OCI-LY1 (cell line): Measurements from ENCODE around the gene TMX1.

ENCODE experiments used
- H2AFZ ChIP-seq: fragments of 200-600 bp; sonication (generic), shearing (Covaris generic); 2 replicates; pipeline ENCODE4 v1.6.0; 2014; ENCODE audit warnings: antibody characterized with exemption, mild to moderate bottlenecking, low read length
- H3F3A ChIP-seq: fragments of 200-600 bp; sonication (generic), shearing (Covaris generic); 2 replicates; pipeline ENCODE4 v1.6.0; 2014; ENCODE audit warnings: mild to moderate bottlenecking, antibody characterized with exemption, low read length, moderate library complexity; ENCODE audit not compliant: insufficient read depth
- H3K27ac ChIP-seq: fragments of 200-600 bp; sonication (generic); 2 replicates; pipeline ENCODE4 v1.5.1; 2014; ENCODE audit warnings: low read length, mixed run types, mild to moderate bottlenecking, low read depth; ENCODE audit not compliant: poor library complexity, severe bottlenecking
- H3K27me3 ChIP-seq: fragments of 200-600 bp; sonication (generic); 2 replicates; pipeline ENCODE4 v1.6.0; 2014; ENCODE audit warnings: antibody characterized with exemption, mild to moderate bottlenecking, low read length, moderate library complexity; ENCODE audit not compliant: insufficient read depth
- H3K36me3 ChIP-seq: fragments of 200-600 bp; sonication (generic); 2 replicates; pipeline ENCODE4 v1.6.1; 2014; ENCODE audit warnings: mild to moderate bottlenecking, antibody characterized with exemption, low read length, moderate library complexity, mixed read lengths; ENCODE audit not compliant: insufficient read depth
- H3K4me1 ChIP-seq: fragments of 200-600 bp; sonication (generic); 2 replicates; pipeline ENCODE4 v1.5.1; 2014; ENCODE audit warnings: mild to moderate bottlenecking, low read length, moderate library complexity; ENCODE audit not compliant: insufficient read depth, severe bottlenecking
- H3K4me2 ChIP-seq: fragments of 200-600 bp; sonication (generic), shearing (Covaris generic); 2 replicates; pipeline ENCODE4 v1.6.1; 2014; ENCODE audit warnings: low read length
- H3K4me3 ChIP-seq: fragments of 200-600 bp; sonication (generic); 2 replicates; pipeline ENCODE4 v1.5.1; 2014; ENCODE audit warnings: low read length, low read depth, mild to moderate bottlenecking, mixed read lengths; ENCODE audit not compliant: poor library complexity, severe bottlenecking
- H3K79me2 ChIP-seq: fragments of 200-600 bp; shearing (Covaris generic); 2 replicates; pipeline ENCODE4 v1.6.1; 2016; ENCODE audit warnings: mixed run types, low read length, mixed read lengths; ENCODE audit not compliant: insufficient read depth
- H3K9ac ChIP-seq: fragments of 200-600 bp; sonication (generic), shearing (Covaris generic); 2 replicates; pipeline ENCODE4 v1.6.1; 2014; ENCODE audit warnings: mild to moderate bottlenecking, low read length, mixed read lengths
- H3K9me2 ChIP-seq: fragments of 200-600 bp; sonication (generic), shearing (Covaris generic); 2 replicates; pipeline ENCODE4 v1.6.1; 2014; ENCODE audit warnings: low read depth, mild to moderate bottlenecking, low read length, mixed read lengths
- H3K9me3 ChIP-seq: fragments of 200-600 bp; shearing (Covaris generic); 2 replicates; pipeline ENCODE4 v1.6.1; 2014; ENCODE audit warnings: low read length, mixed read lengths
- H4K20me1 ChIP-seq: fragments of 200-600 bp; sonication (generic), shearing (Covaris generic); 2 replicates; pipeline ENCODE4 v1.6.0; 2016; ENCODE audit warnings: mild to moderate bottlenecking, low read length; ENCODE audit not compliant: insufficient read depth
- EZH2 ChIP-seq: fragments of 200-600 bp; sonication (generic), shearing (Covaris generic); IDR thresholded peaks from 2 replicates; pipeline ENCODE4 v1.8.0; 2017; ENCODE audit warnings: borderline replicate concordance, mixed run types, mild to moderate bottlenecking, antibody characterized with exemption, low read length, moderate library complexity, mixed read lengths
- TF ChIP-seq, protein P1 (sequence below): fragments of 200-600 bp; sonication (generic), shearing (Covaris generic); IDR thresholded peaks from 2 replicates; pipeline ENCODE4 v1.5.1; 2017; ENCODE audit warnings: mild to moderate bottlenecking, antibody characterized with exemption, low read length, moderate library complexity, mixed read lengths

The TMX1 gene

GRCh38 chr14:51290132-51290531 is 50.1 kb downstream of the TMX1 start:
- Histone ChIP-seq H3K9ac (no peak overlapping the region), H3K79me2 (no peaks in the 10 kb centered on the region), H3K27me3 (no peaks in the 10 kb centered on the region), H3K36me3 (no peaks in the 10 kb centered on the region), H3K9me3 (no peaks in the 10 kb centered on the region), H3K4me3 (no peak overlapping the region), H3F3A (no peaks in the 10 kb centered on the region), H2AFZ (no peak overlapping the region), H3K4me1 (peaks cover 2% of the 10 kb centered on the region), H3K27ac (no peak overlapping the region), H4K20me1 (no peaks in the 10 kb centered on the region), H3K4me2 (no peak overlapping the region), H3K9me2 (no peaks in the 10 kb centered on the region)
- TF ChIP-seq, protein P1, sequence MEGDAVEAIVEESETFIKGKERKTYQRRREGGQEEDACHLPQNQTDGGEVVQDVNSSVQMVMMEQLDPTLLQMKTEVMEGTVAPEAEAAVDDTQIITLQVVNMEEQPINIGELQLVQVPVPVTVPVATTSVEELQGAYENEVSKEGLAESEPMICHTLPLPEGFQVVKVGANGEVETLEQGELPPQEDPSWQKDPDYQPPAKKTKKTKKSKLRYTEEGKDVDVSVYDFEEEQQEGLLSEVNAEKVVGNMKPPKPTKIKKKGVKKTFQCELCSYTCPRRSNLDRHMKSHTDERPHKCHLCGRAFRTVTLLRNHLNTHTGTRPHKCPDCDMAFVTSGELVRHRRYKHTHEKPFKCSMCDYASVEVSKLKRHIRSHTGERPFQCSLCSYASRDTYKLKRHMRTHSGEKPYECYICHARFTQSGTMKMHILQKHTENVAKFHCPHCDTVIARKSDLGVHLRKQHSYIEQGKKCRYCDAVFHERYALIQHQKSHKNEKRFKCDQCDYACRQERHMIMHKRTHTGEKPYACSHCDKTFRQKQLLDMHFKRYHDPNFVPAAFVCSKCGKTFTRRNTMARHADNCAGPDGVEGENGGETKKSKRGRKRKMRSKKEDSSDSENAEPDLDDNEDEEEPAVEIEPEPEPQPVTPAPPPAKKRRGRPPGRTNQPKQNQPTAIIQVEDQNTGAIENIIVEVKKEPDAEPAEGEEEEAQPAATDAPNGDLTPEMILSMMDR, result no peak
- no peak for TF ChIP-seq EZH2

DNA sequence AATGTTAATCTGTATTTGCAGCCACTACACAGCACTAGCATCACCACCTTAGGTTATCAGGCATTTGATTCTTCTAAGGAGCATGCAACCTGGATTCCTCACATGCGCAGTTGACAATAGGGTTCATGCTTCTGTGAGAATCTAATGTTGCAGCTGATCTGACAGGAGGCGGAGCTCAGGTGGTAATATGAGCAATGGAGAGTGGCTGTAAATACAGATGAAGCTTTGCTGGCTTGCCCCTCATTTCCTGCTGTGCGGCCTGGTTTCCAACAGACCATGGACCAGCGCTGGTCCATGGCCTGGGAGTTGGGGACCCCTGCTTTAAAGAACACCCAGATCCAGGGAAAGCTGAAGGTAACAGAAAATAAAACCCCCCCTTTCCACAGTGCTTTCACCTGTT is 51.0 kb downstream of the TMX1 start:
- Histone ChIP-seq H3K4me1 (no peaks in the 10 kb centered on the region), H4K20me1 (no peaks in the 10 kb centered on the region), H3F3A (no peaks in the 10 kb centered on the region), H3K27me3 (no peaks in the 10 kb centered on the region), H3K4me3 (no peak overlapping the region), H3K9me2 (no peaks in the 10 kb centered on the region), H3K4me2 (no peak overlapping the region), H3K9me3 (no peaks in the 10 kb centered on the region), H3K9ac (no peak overlapping the region), H3K27ac (no peak overlapping the region), H3K36me3 (no peaks in the 10 kb centered on the region), H2AFZ (no peak overlapping the region), H3K79me2 (no peaks in the 10 kb centered on the region)
- TF ChIP-seq, protein P1, result no peak
- no peak for TF ChIP-seq EZH2

DNA sequence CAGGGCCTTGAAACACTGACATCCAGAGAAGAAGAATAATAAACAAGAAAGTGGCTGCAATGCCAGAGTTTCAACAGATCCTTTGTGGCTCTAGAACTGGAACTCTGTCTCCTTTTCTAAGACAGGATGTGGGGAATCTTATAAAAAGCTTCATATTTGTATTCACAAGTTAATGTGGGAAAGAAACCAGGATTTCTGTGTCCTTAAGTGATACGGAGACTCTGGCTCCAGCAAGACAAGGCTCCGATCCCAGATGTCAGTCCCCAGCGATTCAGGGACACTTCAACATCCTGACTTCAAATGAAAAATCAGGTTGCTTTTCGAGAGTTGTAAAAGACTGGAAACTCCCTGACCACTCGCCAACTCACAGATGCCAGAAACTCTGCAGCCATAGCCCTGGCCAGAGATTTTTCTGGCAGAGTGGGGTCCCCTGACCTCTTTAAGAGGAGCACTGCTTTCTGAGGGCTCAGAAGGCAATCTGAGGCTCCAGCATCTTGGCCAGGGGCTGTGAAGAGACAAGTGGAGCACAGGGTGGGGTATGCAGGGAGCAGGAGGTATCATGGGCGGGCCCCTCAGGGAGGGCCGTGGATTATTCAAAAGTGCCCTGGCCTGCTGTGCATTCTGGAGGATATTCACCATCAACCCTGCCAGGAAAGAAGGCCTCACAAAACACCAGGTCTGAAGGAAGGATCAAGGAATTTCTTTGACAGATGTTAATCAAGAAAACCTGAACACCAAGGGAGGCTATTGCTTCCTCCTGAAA is 53.3 kb downstream of the TMX1 start:
- no peak overlapping the region for H3K9ac ChIP-seq

More for the DNA sequence above, 53.3 kb downstream of the TMX1 start:
- H4K20me1 ChIP-seq, result no peaks in the 10 kb centered on the region
- no peaks in the 10 kb centered on the region for H3K4me1 ChIP-seq
- no peak overlapping the region for H2AFZ ChIP-seq
- H3K27me3 ChIP-seq, result no peaks in the 10 kb centered on the region
- no peaks in the 10 kb centered on the region for H3K36me3 ChIP-seq
- TF ChIP-seq, protein P1, result no peak
- TF ChIP-seq EZH2, result no peak
- H3K9me2 ChIP-seq, result no peaks in the 10 kb centered on the region
- no peak overlapping the region for H3K27ac ChIP-seq
- H3K9me3 ChIP-seq, result no peaks in the 10 kb centered on the region
- no peaks in the 10 kb centered on the region for H3F3A ChIP-seq
- no peak overlapping the region for H3K4me2 ChIP-seq
- no peaks in the 10 kb centered on the region for H3K79me2 ChIP-seq
- no peak overlapping the region for H3K4me3 ChIP-seq
